GM19351 (cell line): Measurements from ENCODE around the gene FGF11.

Experiments used
- ATAC-seq: cut with Tn5 transposase; IDR thresholded peaks from one replicate; pipeline ENCODE4 v1.9.1; 2021; ENCODE audit warnings: mild to moderate bottlenecking, moderate library complexity; ENCODE audit not compliant: unreplicated experiment

Gene FGF11

DNA sequence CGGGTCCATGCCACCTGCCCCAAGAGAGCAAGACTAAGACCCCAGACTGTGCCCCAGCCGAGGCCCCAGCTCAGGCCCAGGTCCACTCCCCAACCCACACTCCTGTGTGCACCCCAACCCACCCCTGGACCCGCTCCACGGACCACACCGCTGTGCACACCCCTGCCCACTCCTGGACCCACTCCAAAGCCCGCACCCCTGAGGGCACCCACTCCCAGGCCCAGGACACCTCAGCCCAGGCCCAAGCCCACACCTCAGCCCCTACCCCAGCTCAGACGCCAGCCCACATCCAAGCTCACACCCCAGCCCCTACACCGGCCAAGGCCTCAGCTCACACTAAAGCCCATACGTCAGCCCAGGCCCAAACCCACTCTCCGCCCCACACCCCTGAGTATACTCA, 9.6 kb upstream of the FGF11 start:
- no peak for ATAC-seq

DNA sequence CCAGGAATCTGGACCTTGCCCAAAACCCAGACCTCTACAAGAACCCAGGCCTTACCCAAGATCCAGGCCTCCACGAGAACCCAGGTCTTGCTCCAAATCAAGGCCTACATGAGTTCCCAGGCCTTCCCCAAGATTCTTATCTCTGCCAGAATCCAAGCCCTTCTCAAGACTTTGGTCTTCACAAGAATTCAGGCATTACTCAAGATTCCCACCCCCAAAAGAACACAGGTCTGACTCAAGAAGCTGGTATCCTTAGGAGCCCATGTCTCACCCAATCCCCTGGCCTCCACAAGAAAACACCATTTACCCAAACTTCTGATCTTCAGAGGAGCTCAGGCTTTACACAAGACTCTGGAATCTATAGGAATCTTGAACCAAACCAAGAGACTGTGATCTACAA, 8.1 kb upstream of the FGF11 start:
- no peak for ATAC-seq

DNA sequence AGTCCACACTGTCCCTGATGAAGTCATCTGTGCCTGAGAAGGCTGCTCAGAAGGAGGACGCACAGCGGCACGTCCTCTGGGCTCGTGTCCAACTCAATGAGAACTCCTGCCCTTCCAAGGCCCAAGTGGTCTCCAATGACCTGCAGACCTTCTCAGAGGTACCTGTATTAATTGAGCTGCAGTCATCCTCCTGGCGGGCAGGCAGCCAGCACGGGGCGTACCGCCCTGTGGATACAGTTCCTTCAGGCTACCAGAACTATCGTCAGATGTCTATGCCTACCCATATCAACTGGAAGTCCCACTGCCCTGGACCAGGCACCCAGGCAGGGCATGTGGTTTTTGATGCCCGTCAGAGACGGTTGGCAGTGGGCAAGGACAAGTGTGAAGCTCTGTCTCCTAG, 7.0 kb upstream of the FGF11 start:
- no peak for ATAC-seq

DNA sequence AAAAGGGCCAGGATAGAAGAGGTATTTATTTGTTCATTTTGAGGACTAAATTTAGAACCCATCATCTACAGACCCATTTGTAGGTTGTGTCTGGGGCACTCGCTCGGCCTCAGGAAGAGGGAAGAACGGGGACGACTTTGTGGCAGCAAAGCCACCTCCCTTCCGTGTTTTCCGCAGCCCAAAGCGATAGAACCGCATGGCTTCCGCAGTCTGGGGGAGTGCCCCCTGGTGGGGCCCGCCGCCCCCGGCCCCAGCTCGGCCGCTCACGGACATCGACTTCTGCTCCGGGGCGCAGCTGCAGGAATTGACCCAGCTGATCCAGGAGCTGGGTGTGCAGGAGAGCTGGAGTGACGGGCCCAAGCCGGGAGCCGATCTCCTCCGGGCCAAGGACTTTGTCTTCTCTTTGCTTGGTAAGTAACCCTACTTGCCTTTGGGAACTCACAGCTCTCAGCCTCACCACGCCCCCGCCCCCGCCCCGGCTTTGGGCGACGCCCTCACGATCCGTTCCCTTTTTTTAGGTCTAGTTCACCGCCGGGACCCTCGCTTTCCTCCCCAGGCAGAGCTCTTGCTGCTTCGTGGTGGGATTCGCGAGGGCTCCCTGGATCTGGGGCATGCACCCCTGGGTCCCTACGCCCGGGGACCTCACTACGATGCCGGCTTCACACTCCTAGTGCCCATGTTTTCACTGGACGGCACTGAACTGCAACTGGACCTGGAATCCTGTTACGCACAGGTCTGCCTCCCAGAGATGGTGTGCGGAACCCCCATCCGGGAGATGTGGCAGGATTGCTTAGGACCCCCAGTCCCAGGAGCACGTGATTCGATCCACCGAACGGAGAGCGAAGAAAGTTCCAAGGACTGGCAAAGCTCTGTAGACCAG, 3.4 kb upstream of the FGF11 start:
- ATAC-seq: peak; percentile 15

DNA sequence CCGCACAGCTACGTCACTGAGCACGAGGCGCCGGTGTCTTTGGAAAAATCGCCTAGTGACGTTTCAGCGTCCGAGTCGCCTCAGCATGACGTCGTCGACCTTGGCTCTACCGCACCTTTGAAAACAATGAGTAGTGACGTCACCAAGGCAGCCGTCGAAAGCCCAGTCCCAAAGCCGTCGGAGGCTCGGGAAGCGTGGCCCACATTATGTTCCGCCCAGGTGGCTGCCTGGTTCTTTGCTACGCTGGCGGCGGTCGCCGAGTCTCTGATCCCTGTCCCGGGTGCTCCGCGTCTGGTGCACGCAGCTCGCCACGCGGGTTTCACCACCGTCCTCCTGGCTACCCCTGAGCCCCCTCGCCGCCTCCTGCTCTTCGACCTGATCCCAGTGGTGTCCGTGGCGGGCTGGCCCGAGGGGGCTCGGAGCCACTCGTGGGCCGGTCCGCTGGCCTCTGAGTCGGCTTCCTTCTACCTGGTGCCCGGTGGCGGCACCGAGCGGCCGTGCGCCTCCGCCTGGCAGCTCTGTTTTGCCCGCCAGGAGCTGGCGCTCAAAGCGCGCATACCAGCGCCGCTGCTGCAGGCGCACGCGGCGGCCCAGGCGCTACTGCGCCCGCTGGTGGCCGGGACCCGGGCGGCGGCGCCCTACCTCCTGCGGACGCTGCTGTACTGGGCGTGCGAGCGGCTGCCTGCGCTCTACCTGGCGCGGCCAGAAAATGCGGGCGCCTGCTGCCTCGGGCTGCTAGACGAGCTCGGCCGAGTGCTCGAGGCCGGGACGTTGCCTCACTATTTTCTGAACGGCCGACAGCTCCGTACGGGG, 2.5 kb upstream of the FGF11 start:
- no peak for ATAC-seq

DNA sequence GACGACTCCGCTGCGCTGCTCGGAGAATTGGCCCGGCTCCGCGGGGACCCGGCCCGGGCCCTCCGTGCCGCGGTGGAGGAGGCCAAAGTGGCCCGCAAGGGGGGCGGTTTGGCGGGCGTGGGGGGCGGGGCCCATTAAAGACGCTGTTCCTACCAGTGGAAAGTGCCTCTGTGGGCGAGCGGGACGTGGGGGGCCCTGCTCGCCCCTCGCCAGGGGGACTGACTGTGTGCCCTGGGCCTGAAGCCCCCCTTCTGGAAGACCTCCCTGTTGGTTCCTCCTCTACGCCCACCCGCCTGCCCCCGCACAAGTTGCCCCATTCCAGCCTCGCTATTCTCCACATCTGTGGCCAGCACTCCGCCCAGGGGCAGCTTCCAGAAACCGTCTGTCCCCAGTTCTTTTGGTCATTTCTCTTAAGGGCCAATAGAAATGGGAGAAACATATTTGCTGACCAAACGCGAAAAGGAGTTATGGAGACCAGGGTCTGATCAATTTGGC, 1.9 kb upstream of the FGF11 start:
- no peak for ATAC-seq

DNA sequence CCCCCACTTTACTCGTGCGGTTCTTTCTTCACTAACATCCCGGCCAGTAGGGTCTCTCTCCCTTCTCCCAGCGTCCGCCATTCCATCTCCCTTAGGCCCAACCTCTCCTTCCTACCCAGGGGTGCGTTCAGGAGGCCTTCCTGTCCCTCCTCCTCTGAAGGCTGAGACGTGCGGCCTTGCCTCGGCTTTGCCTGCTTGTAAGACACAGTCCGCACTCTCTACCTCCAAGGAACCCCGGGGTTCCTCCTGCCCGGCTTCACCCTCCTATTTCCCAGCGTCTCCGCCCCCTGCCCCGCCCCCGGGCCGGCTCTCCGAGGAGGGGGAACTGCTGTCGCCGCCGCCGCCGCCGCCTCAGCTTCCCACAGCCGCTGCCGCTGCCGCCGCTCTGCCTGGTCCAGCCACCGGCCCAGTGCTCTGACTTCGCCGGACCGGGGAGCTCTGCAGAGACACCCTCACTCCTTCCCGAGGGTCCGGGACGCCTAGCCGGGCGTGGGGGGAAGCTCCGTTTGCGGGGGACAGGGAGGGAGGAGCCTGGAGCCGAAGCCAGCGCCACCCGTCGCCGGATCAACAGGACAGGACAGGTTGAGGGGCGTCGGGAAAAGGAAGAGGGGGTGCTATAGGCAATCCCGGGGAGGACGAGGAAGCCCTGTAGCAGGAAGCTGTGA, 1.2 kb upstream of the FGF11 start:
- ATAC-seq: no peak

DNA sequence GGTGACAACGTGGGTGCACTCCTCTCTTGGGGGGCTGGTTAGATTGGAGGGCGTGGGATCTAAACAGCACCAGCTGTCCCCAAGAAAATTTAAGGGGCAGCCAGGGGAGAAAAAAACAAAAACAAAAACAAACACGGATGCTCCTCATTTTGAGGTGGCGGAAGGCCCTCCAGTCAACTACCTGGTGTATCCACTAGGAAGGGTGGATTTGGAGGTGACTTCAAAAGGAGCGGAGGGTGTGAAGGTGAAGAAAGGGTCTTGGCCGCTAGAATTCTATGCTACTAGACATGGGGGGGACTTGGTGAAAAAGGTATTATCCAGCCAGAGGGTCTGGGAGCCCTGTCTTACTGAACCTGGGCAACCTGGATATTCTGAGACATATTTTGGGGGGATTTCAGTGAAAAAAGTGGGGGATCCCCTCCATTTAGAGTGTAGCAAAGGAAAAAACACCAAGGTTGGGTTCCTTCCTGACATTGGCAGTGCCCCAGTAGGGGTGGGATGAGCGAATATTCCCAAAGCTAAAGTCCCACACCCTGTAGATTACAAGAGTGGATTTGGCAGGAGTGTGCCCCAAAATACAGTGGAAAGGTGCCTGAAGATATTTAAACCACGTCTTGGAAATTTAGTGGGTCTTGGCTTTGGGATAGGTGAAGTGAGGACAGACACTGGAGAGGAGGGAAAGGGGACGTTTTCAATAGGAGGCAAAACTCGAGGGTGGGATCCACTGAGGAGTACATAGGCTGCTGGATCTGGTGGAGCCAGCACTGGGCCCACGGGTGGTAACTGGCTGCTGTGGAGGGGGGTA, 454 bp upstream of the FGF11 start:
- no peak for ATAC-seq

DNA sequence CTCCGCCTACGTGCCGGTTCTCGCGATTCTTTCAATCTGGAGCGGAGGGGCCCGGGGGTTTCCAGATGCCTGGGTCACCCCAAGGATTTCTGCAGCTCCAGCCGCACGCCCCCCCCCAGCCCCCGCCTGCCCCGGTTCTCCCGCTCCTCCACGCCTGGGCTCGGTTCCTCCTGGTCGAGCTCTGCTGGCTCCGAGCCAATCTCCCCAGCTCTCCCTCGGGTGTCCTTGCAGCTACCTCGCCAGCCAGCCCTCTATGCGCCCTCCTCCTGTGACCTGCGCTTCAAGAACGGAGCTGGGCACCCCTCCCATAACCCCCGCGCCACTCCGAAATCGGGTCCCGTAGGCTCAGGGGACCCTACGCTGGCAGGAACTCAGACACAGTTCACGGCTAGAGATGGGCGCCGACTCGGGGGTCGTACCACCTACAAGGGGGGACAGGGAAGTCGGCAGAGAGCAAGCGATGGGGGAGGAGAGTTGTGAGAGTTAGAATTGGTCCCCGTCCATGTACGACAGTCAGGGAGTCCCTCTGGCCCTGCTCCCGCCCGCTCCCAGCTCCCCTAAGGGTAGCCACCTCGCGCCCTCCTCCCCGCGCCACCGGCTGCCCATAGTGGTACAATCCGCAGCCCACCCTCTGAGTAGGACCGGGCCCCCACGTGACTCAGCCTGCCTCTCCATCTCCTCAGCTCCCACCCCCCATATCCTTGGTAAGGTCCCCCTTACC, 961 bp downstream of the FGF11 start:
- ATAC-seq: no peak

DNA sequence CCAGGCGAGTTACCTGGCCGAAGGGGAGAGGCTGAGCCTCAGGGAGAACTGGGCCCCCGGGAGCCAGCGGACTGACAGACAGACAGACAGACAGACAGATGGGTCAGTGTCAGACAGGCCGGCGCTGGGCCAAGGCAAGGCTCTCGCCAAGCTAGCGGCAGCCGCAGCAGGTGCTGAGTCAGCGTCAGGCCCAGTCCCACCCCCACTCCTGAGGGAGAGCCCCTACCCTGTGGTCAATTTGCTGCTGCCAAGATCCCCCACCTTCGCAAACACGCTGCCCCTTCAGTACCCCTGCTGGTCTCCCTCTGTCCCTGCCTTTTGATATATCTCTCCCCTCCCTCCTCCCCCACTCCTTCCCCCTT, 1.5 kb downstream of the FGF11 start:
- no peak for ATAC-seq

DNA sequence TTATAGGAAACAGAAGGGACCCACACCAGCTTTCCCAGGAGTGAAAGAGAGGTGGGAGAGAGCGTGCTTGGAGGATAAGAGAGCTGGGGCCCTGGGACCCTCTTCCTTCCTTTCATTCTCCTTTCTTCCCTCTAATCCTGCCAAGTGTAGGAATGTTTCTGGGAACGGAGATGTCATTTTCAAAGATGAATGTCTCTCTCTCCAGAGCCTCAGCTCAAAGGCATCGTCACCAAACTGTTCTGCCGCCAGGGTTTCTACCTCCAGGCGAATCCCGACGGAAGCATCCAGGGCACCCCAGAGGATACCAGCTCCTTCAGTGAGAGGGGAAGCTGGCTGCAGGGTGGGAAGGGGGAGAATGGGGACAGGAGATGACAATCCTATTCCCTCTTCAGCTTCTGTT, 2.0 kb downstream of the FGF11 start:
- no peak for ATAC-seq

DNA sequence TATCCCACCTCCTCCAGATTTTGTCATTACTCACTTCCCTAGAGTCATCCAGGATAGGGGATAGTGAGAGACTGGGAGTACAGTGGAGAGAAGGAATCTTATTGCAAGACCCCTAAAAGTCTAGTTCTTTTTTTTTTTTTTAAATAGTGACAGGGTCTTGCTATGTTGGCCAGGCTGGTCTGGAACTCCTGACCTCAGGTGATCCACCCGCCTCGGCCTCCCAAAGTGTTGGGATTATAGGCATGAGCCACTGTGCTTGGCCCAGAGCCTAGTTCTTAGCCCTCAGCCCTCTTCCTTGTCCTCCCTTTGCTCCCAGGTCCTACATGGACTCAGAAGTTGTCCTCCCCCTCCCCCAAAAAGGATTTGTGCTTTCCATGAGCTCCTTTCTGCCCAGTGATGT, 2.8 kb downstream of the FGF11 start:
- no peak for ATAC-seq

DNA sequence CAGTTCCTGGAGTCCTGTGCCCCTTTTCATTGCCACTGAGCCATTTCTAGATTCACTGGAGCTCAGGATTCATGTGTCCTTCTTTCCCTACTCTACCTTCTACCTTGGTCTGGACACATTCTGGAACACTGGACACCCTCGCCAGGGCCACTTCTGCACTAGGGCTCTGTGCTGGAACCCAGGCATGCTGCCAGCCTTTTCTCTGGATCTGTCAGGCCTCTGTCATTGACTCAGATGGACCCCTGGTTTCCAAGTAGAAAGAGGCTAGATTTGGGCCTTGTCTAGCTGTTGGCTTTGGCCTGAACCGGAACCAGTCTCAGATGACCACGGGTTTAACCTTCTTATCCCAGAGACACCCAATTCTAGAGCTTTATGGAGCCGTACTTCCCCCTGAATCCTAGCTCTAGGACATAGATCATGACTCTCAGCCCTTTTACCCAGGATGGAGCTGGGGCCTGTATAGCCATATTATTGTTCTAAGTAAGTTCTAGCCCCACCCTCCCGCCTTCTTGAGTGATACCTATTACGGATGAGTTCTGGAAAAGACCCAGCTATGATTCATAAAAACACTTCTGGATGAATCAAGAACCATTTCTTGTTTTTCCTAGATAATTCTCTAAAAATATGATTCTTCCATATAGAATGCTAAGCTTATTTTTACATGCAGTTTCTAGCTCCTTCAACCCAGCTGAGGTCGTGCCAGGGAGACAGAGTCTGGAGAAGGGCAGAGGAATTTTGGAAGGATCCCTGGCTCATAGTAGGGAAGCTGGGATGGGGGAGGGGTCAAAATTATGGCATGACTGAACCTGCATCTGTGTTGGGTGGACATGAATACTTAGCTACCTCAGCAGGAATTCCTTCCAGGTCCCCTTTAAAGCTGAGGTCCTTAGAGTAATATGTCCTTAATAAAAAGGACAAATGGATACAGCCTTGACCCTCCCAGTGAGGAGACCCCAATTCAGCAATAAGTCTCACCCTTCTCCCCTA, 4.5 kb downstream of the FGF11 start:
- no peak for ATAC-seq

DNA sequence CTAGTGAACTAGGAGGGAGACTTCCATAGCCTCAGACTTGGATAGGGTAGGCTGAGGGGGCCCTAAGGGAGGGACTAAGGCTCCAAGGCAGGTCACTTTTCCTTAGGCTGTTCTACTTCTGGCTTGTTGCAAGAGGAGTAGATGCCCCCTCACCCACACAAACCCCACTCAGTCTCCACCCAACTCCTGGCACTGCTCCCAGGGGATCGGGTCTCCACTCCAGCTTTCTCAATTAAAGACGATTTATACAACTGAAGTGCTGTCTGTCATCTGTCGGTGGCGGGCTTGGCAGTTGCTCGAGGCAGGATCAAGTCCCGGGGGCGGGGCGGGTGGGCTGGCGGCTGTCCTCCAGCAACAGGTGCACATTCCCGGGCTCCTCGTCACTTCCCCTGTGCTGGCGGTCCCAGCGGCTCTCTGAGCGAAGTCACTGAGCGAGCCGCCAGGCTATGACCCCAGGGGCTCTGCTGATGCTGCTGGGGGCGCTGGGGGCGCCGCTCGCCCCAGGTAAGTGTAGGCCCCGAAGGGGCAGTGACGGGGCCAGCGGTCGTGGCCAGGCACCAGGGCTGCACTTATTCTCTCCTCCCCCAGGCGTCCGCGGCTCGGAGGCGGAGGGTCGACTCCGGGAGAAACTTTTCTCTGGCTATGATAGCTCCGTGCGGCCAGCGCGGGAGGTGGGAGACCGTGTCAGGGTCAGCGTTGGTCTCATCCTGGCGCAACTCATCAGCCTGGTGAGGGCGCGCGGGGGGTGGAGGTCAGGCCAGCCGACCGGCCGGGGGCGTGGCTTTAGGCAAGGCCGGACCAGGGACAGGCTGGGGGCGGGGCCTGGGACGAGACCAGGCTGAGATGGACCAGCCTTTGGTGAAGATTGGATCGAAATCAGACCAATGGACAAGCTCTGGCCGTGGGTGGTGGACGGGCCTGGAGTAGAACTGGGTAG, 5.6 kb downstream of the FGF11 start, which contains the start of gene CHRNB1:
CHRNB1 (plus strand) TSS at position 380 of the 937 bp plus-strand sequence; CDS start at position 447, 67 bp downstream.
- ATAC-seq: no peak

DNA sequence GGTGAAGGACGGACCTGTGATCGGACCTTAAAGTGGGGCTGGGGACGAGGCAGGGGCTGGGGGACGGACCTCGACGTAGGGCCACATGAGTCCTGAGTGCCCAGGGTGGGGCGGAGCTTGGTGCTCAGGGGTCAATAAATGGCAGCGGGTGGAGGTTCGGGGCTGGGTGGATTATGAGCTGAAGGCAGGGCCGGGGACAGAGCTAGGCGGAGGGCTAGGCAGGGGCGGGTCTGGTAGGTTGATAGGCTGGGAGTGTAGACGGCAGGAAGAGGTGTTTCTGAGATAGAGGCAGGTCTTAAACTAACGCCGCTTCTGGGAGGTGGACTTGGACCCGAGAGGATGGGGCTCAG, 6.3 kb downstream of the FGF11 start:
- ATAC-seq: no peak

DNA sequence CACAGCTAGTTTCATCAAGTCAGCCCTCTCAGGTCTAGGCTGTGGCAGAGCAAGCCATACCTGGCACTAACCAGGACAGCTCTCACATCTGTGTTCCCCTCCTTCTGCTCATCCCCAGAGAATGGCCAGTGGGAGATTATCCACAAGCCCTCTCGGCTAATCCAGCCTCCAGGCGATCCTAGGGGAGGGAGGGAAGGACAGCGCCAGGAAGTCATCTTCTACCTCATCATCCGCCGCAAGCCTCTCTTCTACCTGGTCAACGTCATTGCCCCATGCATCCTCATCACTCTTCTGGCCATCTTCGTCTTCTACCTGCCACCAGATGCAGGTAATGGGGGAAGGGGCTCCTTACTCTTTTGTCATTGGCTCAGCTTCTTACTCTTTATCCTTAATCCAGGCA, 9.1 kb downstream of the FGF11 start:
- ATAC-seq: no peak

DNA sequence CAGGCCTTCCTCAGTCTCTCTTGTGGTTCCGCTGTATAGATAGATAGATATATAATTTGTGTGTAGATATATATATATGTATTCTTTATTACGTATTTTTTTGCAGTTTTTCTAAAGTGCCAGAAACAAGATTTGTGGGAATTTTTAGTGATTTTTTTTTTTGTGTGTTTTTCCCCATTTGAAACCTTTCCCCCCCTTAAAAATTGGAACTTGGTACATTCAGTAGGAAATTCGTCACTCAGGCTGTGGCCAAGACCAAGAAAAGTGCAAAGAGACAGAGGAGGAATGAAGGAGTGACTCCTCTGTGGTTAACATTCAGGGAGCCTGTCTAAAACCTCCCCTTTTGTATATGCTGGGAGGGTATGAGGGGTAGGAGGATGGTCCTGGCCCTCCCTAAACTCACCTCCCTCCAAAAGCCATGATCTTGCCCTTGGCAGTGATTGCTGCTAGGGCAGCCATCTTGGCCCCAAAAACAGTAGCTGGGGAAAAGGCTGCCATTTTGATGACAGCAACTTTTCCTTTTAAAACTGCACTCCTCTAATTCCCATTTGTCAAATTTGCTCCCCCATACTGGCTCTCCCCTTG, 20.7 kb downstream of the FGF11 start:
- no peak for ATAC-seq
